Measurements from ENCODE around the gene PHPT1.
"Not testable (repeated sequence)": the region's sequence is repeated elsewhere in the genome, so short reads cannot be mapped to it uniquely, and the experiment has no call there.

Gene PHPT1

DNA sequence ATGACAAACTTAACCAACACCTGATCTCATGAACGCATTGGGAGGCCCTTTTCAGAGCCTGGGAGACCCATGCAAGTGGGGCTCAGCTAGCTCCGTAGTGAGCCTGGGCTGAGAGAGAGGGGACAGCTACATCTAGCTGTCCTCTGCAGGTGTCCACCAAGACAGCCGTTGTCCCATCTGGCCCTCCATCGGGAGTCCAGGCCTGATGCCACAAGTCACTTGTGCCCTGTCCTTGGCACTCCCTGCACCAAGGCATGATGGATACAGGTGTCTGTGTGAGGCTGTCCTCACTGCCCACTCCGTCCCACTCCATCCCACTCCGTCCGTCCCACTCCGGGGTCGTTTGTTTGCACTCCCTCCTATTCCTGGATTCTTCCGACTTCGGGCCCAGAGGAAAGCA, 19.4 kb downstream of the PHPT1 start:
- Histone ChIP-seq H3K4me1 (ENCODE audit: insufficient read depth, poor library complexity, severe bottlenecking) (peaks cover 3% of the 10 kb centered on the region), H3K27ac (ENCODE audit: poor library complexity, severe bottlenecking) (no peak overlapping the region), H3K27me3 (ENCODE audit: insufficient read depth, poor library complexity, severe bottlenecking) (no peaks in the 10 kb centered on the region), H3K36me3 (ENCODE audit: low read depth) (peaks cover 15% of the 10 kb centered on the region), H3K4me3 (ENCODE audit: severe bottlenecking) (no peak overlapping the region), H3K9me3 (ENCODE audit: severe bottlenecking) (peaks cover 29% of the 10 kb centered on the region)
- TF ChIP-seq, protein P1, sequence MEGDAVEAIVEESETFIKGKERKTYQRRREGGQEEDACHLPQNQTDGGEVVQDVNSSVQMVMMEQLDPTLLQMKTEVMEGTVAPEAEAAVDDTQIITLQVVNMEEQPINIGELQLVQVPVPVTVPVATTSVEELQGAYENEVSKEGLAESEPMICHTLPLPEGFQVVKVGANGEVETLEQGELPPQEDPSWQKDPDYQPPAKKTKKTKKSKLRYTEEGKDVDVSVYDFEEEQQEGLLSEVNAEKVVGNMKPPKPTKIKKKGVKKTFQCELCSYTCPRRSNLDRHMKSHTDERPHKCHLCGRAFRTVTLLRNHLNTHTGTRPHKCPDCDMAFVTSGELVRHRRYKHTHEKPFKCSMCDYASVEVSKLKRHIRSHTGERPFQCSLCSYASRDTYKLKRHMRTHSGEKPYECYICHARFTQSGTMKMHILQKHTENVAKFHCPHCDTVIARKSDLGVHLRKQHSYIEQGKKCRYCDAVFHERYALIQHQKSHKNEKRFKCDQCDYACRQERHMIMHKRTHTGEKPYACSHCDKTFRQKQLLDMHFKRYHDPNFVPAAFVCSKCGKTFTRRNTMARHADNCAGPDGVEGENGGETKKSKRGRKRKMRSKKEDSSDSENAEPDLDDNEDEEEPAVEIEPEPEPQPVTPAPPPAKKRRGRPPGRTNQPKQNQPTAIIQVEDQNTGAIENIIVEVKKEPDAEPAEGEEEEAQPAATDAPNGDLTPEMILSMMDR (IDR thresholded peaks at IDR 0.05; ENCODE audit: poor library complexity, severe bottlenecking) = no peak
- no peak for ATAC-seq (ENCODE audit: low read depth)
- no peak for DNase-seq (ENCODE audit: low spot score)

DNA sequence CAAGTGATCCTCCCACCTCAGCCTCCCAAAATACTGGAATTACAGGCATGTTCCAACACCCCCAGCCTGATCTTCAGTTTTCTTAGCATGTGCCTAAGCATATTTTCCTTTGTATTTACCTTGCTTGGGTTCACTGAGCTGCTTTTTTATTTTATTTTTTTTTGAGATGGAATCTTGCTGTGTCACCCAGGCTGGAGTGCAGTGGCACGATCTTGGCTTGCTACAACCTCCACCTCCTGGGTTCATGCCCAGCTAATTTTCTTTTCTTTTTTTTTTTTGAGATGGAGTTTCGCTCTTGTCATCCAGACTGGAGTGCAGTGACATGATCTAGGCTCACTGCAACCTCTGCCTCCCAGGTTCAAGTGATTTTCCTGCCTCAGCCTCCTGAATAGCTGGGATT, 20.4 kb downstream of the PHPT1 start:
- H3K27me3 ChIP-seq (ENCODE audit: insufficient read depth, poor library complexity, severe bottlenecking); DNase-seq (ENCODE audit: low spot score); H3K4me3 ChIP-seq (ENCODE audit: severe bottlenecking); ATAC-seq (ENCODE audit: low read depth); H3K36me3 ChIP-seq (ENCODE audit: low read depth); H3K27ac ChIP-seq (ENCODE audit: poor library complexity, severe bottlenecking); H3K4me1 ChIP-seq (ENCODE audit: insufficient read depth, poor library complexity, severe bottlenecking): not testable (repeated sequence)
- peaks cover 29% of the 10 kb centered on the region for H3K9me3 ChIP-seq (ENCODE audit: severe bottlenecking)

DNA sequence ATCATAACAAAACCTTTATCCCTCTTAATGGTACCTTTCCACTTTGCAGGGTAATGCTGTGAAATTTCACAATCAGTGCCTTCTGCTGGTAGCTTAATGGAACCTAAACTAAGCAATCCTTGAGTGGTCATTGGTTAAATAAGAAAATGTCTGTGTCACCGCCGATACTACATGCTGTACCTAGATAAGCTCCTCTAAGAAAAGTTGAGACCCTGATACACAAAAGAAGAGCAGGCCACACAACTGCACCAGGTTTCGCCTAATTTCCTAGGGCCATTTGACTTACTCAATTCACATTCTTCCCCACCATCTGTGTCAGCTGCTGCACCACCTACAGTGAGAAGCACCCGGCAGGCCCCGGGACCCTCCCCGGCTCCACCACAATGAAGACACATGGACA, 25.9 kb downstream of the PHPT1 start:
- TF ChIP-seq, protein P1 (IDR thresholded peaks at IDR 0.05; ENCODE audit: poor library complexity, severe bottlenecking) = no peak
- no peak for DNase-seq (ENCODE audit: low spot score)
- H3K4me1 ChIP-seq (ENCODE audit: insufficient read depth, poor library complexity, severe bottlenecking) = no peaks in the 10 kb centered on the region

DNA sequence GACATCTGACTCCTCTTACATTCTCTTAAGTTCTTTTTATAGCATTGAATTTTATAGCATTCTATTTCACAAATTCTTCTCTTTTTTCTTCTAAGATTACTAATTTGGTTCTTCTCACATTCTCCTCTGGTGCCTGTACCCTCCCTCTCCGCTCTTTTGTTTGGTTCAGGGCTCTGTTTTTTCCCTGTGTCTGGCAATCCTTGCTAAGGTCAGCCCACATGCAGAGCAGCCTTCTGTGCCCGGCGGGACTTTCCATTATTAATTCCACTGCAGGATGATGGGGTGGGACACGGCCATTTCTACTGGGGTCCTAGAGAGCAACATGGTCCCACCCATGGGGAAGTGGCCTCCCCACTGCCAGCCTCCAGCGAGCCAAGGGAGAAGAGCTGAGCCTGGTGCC, 27.3 kb downstream of the PHPT1 start:
- Histone ChIP-seq H3K27me3 (ENCODE audit: insufficient read depth, poor library complexity, severe bottlenecking) (no peaks in the 10 kb centered on the region), H3K9me3 (ENCODE audit: severe bottlenecking) (peaks cover 15% of the 10 kb centered on the region), H3K36me3 (ENCODE audit: low read depth) (no peaks in the 10 kb centered on the region), H3K4me3 (ENCODE audit: severe bottlenecking) (no peak overlapping the region), H3K27ac (ENCODE audit: poor library complexity, severe bottlenecking) (no peak overlapping the region), H3K4me1 (ENCODE audit: insufficient read depth, poor library complexity, severe bottlenecking) (no peaks in the 10 kb centered on the region)
- TF ChIP-seq, protein P1 (IDR thresholded peaks at IDR 0.05; ENCODE audit: poor library complexity, severe bottlenecking) = no peak
- DNase-seq (ENCODE audit: low spot score) (no peak), ATAC-seq (ENCODE audit: low read depth) (no peak)

More for the DNA sequence above, 25.9 kb downstream of the PHPT1 start:
- H3K27ac ChIP-seq (ENCODE audit: poor library complexity, severe bottlenecking) = no peak overlapping the region
- H3K4me3 ChIP-seq (ENCODE audit: severe bottlenecking) = no peak overlapping the region
- ATAC-seq (ENCODE audit: low read depth) = no peak
- H3K9me3 ChIP-seq (ENCODE audit: severe bottlenecking) = peaks cover 22% of the 10 kb centered on the region
- H3K27me3 ChIP-seq (ENCODE audit: insufficient read depth, poor library complexity, severe bottlenecking) = no peaks in the 10 kb centered on the region
- H3K36me3 ChIP-seq (ENCODE audit: low read depth) = no peaks in the 10 kb centered on the region

DNA sequence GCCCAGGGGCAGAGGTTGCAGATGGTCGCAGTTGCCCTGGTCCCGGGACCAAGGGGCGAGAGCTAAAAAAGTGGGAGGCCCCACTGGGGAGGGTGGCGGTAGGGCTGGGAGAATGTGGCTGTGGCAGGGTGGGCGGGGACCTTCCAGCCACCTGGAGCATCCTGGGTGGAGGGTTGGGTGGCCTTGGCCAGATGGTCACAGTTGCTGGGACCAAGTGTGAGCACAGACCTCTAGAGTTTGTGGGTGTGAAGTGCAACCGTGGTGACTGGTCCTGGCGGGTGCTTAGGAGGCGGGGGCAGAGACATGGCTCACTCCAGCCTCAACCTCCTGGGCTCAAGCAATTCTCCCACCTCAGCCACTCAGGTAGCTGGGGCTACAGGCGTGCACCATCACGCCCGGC, 31.4 kb downstream of the PHPT1 start:
- no peak for DNase-seq (ENCODE audit: low spot score)
- H3K9me3 ChIP-seq (ENCODE audit: severe bottlenecking) = no peaks in the 10 kb centered on the region
- no peak for ATAC-seq (ENCODE audit: low read depth)
- TF ChIP-seq, protein P1 (IDR thresholded peaks at IDR 0.05; ENCODE audit: poor library complexity, severe bottlenecking) = no peak
- no peak overlapping the region for H3K27ac ChIP-seq (ENCODE audit: poor library complexity, severe bottlenecking)
- H3K27me3 ChIP-seq (ENCODE audit: insufficient read depth, poor library complexity, severe bottlenecking) = no peaks in the 10 kb centered on the region
- H3K36me3 ChIP-seq (ENCODE audit: low read depth) = peaks cover 5% of the 10 kb centered on the region; the same call in 1 of the 2 replicates
- H3K4me3 ChIP-seq (ENCODE audit: severe bottlenecking) = no peak overlapping the region
- H3K4me1 ChIP-seq (ENCODE audit: insufficient read depth, poor library complexity, severe bottlenecking) = no peaks in the 10 kb centered on the region
